PC-9 (cell line): Measurements from ENCODE around the gene ATP1A2.

Experiments used
- CTCF ChIP-seq: fragments of 200-600 bp; sonication (generic); conservative IDR thresholded peaks from 2 replicates; pipeline ENCODE4 v1.6.1; 2017; ENCODE audit warnings: mixed run types, antibody characterized with exemption, mild to moderate bottlenecking, moderate library complexity
- EZH2 ChIP-seq: fragments of 200-600 bp; sonication (generic); IDR thresholded peaks from 2 replicates; pipeline ENCODE4 v1.8.0; 2017; ENCODE audit warnings: antibody characterized with exemption, low read depth

DNA sequence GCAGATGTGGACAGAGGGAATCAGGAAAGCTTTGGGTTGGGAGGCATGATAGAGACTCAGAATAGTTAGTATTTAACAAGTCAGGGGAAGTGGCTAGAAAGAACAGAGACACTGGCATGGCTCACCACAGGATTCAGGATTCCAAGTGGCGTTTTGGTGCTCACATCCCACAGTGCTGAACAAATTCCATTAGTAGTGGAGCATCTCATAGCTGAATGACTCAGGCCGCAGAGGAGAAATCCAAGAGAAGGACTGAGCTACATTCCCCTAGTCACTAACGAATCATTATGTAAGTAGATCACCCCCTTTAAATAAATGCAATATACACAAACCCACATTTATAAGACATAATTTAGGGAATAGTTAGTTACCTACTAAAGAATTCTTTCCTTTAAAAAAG, 39.3 kb upstream of the ATP1A2 start:
- no peak for TF ChIP-seq CTCF
- TF ChIP-seq EZH2: no peak
